GM21825 (cell line): Measurements from ENCODE around the gene ARHGAP26.

Experiments used
- ATAC-seq: cut with Tn5 transposase; IDR thresholded peaks from one replicate; pipeline ENCODE4 v1.9.1; 2021; ENCODE audit warnings: mild to moderate bottlenecking, moderate library complexity; ENCODE audit not compliant: unreplicated experiment

ARHGAP26 gene

GRCh38 chr5:143244990-143245389, 474.8 kb downstream of the ARHGAP26 start:
- ATAC-seq: no peak

- ATAC-seq: no peak
These were observed 475.9 kb downstream of the ARHGAP26 start for GRCh38 chr5:143245929-143246561.

GRCh38 chr5:143247134-143247815, 477.1 kb downstream of the ARHGAP26 start:
- ATAC-seq: no peak

GRCh38 chr5:143248391-143248790, 478.2 kb downstream of the ARHGAP26 start:
- ATAC-seq: no peak

- no peak for ATAC-seq
These were observed 478.8 kb downstream of the ARHGAP26 start for GRCh38 chr5:143248822-143249579.

GRCh38 chr5:143249851-143250250, 479.7 kb downstream of the ARHGAP26 start:
- ATAC-seq: no peak

- peak; percentile 42 for ATAC-seq
These were observed 481.0 kb downstream of the ARHGAP26 start for GRCh38 chr5:143251190-143251589.

- ATAC-seq: no peak
These were observed 481.8 kb downstream of the ARHGAP26 start for GRCh38 chr5:143251946-143252345.

- no peak for ATAC-seq
These were observed 484.6 kb downstream of the ARHGAP26 start for GRCh38 chr5:143254819-143255218.

GRCh38 chr5:143258559-143259253, 488.5 kb downstream of the ARHGAP26 start:
- ATAC-seq: no peak

GRCh38 chr5:143259254-143259605, 489.1 kb downstream of the ARHGAP26 start:
- ATAC-seq: no peak

GRCh38 chr5:143261748-143262392, 491.7 kb downstream of the ARHGAP26 start:
- ATAC-seq: no peak

GRCh38 chr5:143262393-143263174, 492.4 kb downstream of the ARHGAP26 start:
- peak; percentile 76 for ATAC-seq

- no peak for ATAC-seq
These were observed 493.2 kb downstream of the ARHGAP26 start for GRCh38 chr5:143263272-143263810.

- ATAC-seq: no peak
These were observed 495.8 kb downstream of the ARHGAP26 start for GRCh38 chr5:143265995-143266394.

- ATAC-seq: no peak
These were observed 497.0 kb downstream of the ARHGAP26 start for GRCh38 chr5:143267186-143267585.

- ATAC-seq: no peak
These were observed 498.2 kb downstream of the ARHGAP26 start for GRCh38 chr5:143268388-143268787.

GRCh38 chr5:143271431-143271830, 501.3 kb downstream of the ARHGAP26 start:
- ATAC-seq: no peak

- ATAC-seq: no peak
These were observed 504.8 kb downstream of the ARHGAP26 start for GRCh38 chr5:143274952-143275351.
